HepG2 (cell line): Measurements from ENCODE around the gene SPAAR. TPM values are rescaled to one million over a fixed set of nuclear protein-coding genes. Genes with fewer than 3 reads are reported as not detected.
A peak's percentile ranks its signal among the peaks of the same experiment; 100 is the strongest.

Source experiments
- ATAC-seq: fragments of 200-7000 bp; cut with Tn5 transposase; 3 replicates; pipeline ENCODE4 v1.9.1; 2020; ENCODE audit warnings: mild to moderate bottlenecking, moderate library complexity
- Bru-seq: library from RNA; stranded (reverse); fragments of 400-500 nt; gene quantifications from one replicate; lab custom pipeline; 2021; lab: Mats Ljungman, UMichigan
- BruChase-seq, 2 experiments: library from RNA; stranded (reverse); fragments of 400-500 nt; gene quantifications; one replicate each; lab custom pipeline; 2021; lab: Mats Ljungman, UMichigan
- BruUV-seq: library from RNA; stranded (reverse); fragments of 400-500 nt; replicated peaks from 2 replicates; lab custom pipeline; 2021; lab: Mats Ljungman, UMichigan
- CTCF ChIA-PET: fragments of 300-600 bp; formaldehyde crosslinking; extraction: SDS; loops from one replicate; lab custom pipeline; 2021; ENCODE audit warnings: low total read pairs, inconsistent platforms, low intra/inter-chr PET ratio; lab: Yijun Ruan, JAX
- POLR2A ChIA-PET: fragments of 350-600 bp; sonication (Branson Sonifier 250); formaldehyde crosslinking; loops from one replicate; lab custom pipeline; 2020; ENCODE audit warnings: antibody characterized with exemption, inconsistent platforms; lab: Yijun Ruan, JAX
- DNase-seq: peaks from one replicate; pipeline ENCODE4 v3.0.0-alpha.2; 2015; ENCODE audit warnings: low spot score
- FAIRE-seq: peaks from 3 replicates; lab custom pipeline; 2011; peaks lifted over from hg19 to GRCh38; lab: Jason Lieb, UNC
- H2AFZ ChIP-seq: one replicate; pipeline ENCODE4 v1.6.1; 2011; ENCODE audit warnings: low read length, inconsistent platforms
- H3K27ac ChIP-seq: fragments of 300-600 bp; 3 replicates; pipeline ENCODE4 v1.8.0; 2011; ENCODE audit warnings: mixed run types, mild to moderate bottlenecking, mixed read lengths, low read length, inconsistent platforms; ENCODE audit not compliant: insufficient read depth; ENCODE audit errors: extremely low read length
- H3K27me3 ChIP-seq, 2 experiments: fragments of 200-600 bp in 1 of 2; 2 replicates in 1 of 2; 3 replicates in 1 of 2; pipeline versions ENCODE4 v1.6.0 to v1.8.0; 2011; ENCODE audit warnings: low read length in 2 of 2, mild to moderate bottlenecking in 2 of 2, moderate library complexity in 2 of 2, inconsistent platforms in 1 of 2; ENCODE audit not compliant: insufficient read depth in 2 of 2, control insufficient read depth in 1 of 2
- H3K36me3 ChIP-seq, 2 experiments: fragments of 200-600 bp in 1 of 2; replicated peaks in 1 of 2; 2 replicates in 1 of 2; 3 replicates in 1 of 2; pipeline versions ENCODE4 v1.5.1 to v1.8.0; 2011; ENCODE audit warnings: low read length in 2 of 2, inconsistent platforms in 1 of 2; ENCODE audit not compliant: insufficient read depth in 2 of 2, control insufficient read depth in 1 of 2
- H3K4me1 ChIP-seq: 2 replicates; pipeline ENCODE4 v1.5.1; 2012; ENCODE audit warnings: low read length, inconsistent platforms; ENCODE audit not compliant: insufficient read depth
- H3K4me2 ChIP-seq: 2 replicates; pipeline ENCODE4 v1.6.0; 2011; ENCODE audit warnings: low read depth, low read length, inconsistent platforms
- H3K4me3 ChIP-seq, 3 experiments: fragments of 200-600 bp in 1 of 3; sonication (generic), shearing (Covaris generic) in 1 of 3; replicated peaks in 1 of 3; 2 replicates each; pipeline ENCODE4 v1.5.1; 2011 to 2016; ENCODE audit warnings: low read length in 3 of 3, inconsistent platforms in 2 of 3, low read depth in 2 of 3, mild to moderate bottlenecking in 2 of 3, control low read depth in 1 of 3, mixed read lengths in 1 of 3; ENCODE audit not compliant: insufficient read depth in 1 of 3
- H3K79me2 ChIP-seq: one replicate; pipeline ENCODE4 v1.6.1; 2011; ENCODE audit warnings: low read length, inconsistent platforms; ENCODE audit not compliant: insufficient read depth
- H3K9ac ChIP-seq: 2 replicates; pipeline ENCODE4 v1.6.0; 2011; ENCODE audit warnings: mild to moderate bottlenecking, low read depth, low read length, inconsistent platforms; ENCODE audit not compliant: insufficient read depth
- H3K9me3 ChIP-seq: 2 replicates; pipeline ENCODE4 v1.5.1; 2012; ENCODE audit warnings: mild to moderate bottlenecking, low read length
- H4K20me1 ChIP-seq: 2 replicates; pipeline ENCODE4 v1.6.0; 2011; ENCODE audit warnings: inconsistent platforms, mild to moderate bottlenecking, low read length, moderate library complexity; ENCODE audit not compliant: insufficient read depth
- BCL3 ChIP-seq: sonication (generic); formaldehyde crosslinking; IDR thresholded peaks from 2 replicates; pipeline ENCODE4 v1.5.1; 2020; ENCODE audit warnings: mild to moderate bottlenecking, missing genetic modification reagents, moderate library complexity
- BORCS8-MEF2B ChIP-seq: sonication (generic); formaldehyde crosslinking; IDR thresholded peaks from 2 replicates; pipeline ENCODE4 v1.8.0; 2022; ENCODE audit warnings: mild to moderate bottlenecking, missing genetic modification reagents
- CCAR2 ChIP-seq: fragments of 200-400 bp; formaldehyde crosslinking; optimal IDR thresholded peaks from 2 replicates; pipeline ENCODE3; 2018; ENCODE audit warnings: low read depth, mild to moderate bottlenecking, low read length, moderate library complexity
- CEBPZ ChIP-seq: IDR thresholded peaks from 2 replicates; pipeline ENCODE4 v1.6.1; 2012; ENCODE audit warnings: low read length, improper control_type of control experiment
- FOXA3 ChIP-seq: IDR thresholded peaks from 2 replicates; pipeline ENCODE4 v1.6.1; 2016; ENCODE audit warnings: missing genetic modification reagents, missing compliant biosample characterization
- GATAD1 ChIP-seq: IDR thresholded peaks from 2 replicates; pipeline ENCODE4 v1.6.1; 2016; ENCODE audit warnings: missing genetic modification reagents, missing compliant biosample characterization
- MAF1 ChIP-seq: sonication (generic); formaldehyde crosslinking; IDR thresholded peaks from 2 replicates; pipeline ENCODE4 v1.5.0; 2020; ENCODE audit warnings: missing genetic modification reagents, borderline replicate concordance
- TRIM22 ChIP-seq: fragments of 450-650 bp; IDR thresholded peaks from 2 replicates; pipeline ENCODE4 v1.6.1; 2017
- ZEB1 ChIP-seq: IDR thresholded peaks from 2 replicates; pipeline ENCODE4 v1.6.1; 2012; ENCODE audit warnings: mild to moderate bottlenecking, low read depth, inconsistent platforms; ENCODE audit not compliant: insufficient replicate concordance
- ZFAT ChIP-seq: sonication (generic); formaldehyde crosslinking; conservative IDR thresholded peaks from 2 replicates; pipeline ENCODE4 v1.8.1; 2023; ENCODE audit warnings: missing genetic modification reagents, inconsistent platforms
- ZNF121 ChIP-seq: sonication (generic); formaldehyde crosslinking; IDR thresholded peaks from 2 replicates; pipeline ENCODE4 v1.5.0; 2020; ENCODE audit warnings: mild to moderate bottlenecking, missing genetic modification reagents
- ZNF207 ChIP-seq: fragments of 450-650 bp; IDR thresholded peaks from 2 replicates; pipeline ENCODE4 v1.6.1; 2016; ENCODE audit warnings: antibody characterized with exemption, borderline replicate concordance
- ZNF549 ChIP-seq: sonication (generic); formaldehyde crosslinking; IDR thresholded peaks from 2 replicates; pipeline ENCODE4 v1.5.0; 2020; ENCODE audit warnings: missing genetic modification reagents
- ZSCAN30 ChIP-seq: sonication (generic); formaldehyde crosslinking; IDR thresholded peaks from 2 replicates; pipeline ENCODE4 v1.5.0; 2020; ENCODE audit warnings: mild to moderate bottlenecking, missing genetic modification reagents
- WGBS: methylation state at CpG from one replicate; pipeline ENCODE4 v1.1.6; 2017; ENCODE audit warnings: low lambda C conversion rate; 5-methylcytosine and 5-hydroxymethylcytosine counted together
- in situ Hi-C: cut with HindIII; loops from 2 replicates; pipeline ENCODE4 v1.10.0; 2017; ENCODE audit warnings: low pct_unique_long_range_greater_than_20kb; ENCODE audit not compliant: extremely low pct_ligation_motif_present
- intact Hi-C: fragments of 100-400 bp; cut with micrococcal nuclease; formaldehyde crosslinking; loops from one replicate; pipeline ENCODE4 v1.10.0; 2022; ENCODE audit not compliant: unreplicated experiment
- long read RNA-seq, 2 experiments: library from RNA in 1 of 2; library from polyadenylated mRNA in 1 of 2; stranded (forward) in 1 of 2; unstranded in 1 of 2; transcript quantifications; one replicate each; pipeline ENCODE4 v2.0.0, GENCODE V29; 2019 to 2022
- polyA minus RNA-seq, 3 experiments: library from RNA; depleted of rRNA, polyadenylated mRNA; stranded (reverse); fragments of >200 nt; gene quantifications; 2 replicates each; pipeline ENCODE4 v1.2.3, GENCODE V29; 2011; ENCODE audit warnings: low replicate concordance in 1 of 3
- polyA plus RNA-seq, 8 experiments: library from polyadenylated mRNA; depleted of rRNA in 3 of 8; stranded (reverse) in 7 of 8; unstranded in 1 of 8; fragments of >200 nt; fragmentation: Illumina TruSeq in 4 of 8; extraction: Trizol in 4 of 8; gene quantifications; 2 replicates each; pipeline versions ENCODE4 v1.2.1 to v1.2.3, GENCODE V29; 2011 to 2016; ENCODE audit warnings: low read depth in 4 of 8, missing spikeins in 1 of 8, mixed read lengths in 1 of 8; ENCODE audit not compliant: insufficient read depth in 1 of 8
- total RNA-seq, 5 experiments: library from RNA; depleted of rRNA; stranded (reverse); fragments of >200 nt; fragmentation: Illumina TruSeq; extraction: Trizol; gene quantifications; 2 replicates each; pipeline ENCODE4 v1.2.3, GENCODE V29; 2016; ENCODE audit warnings: low read depth in 1 of 5

Gene SPAAR
- 0.07 TPM in 1 of 2 replicates, not detected in the other for total RNA-seq (2016; rRNA removed; fragmentation: Illumina TruSeq; extraction: Trizol)
- not detected in 2 replicates for total RNA-seq (2016; cell fraction: cytosol; rRNA removed; fragmentation: Illumina TruSeq; extraction: Trizol; ENCODE audit: low read depth)
- total RNA-seq (2016; cell fraction: insoluble cytoplasmic fraction; rRNA removed; fragmentation: Illumina TruSeq; extraction: Trizol) = not detected in 2 replicates
- total RNA-seq (2016; cell fraction: membrane; rRNA removed; fragmentation: Illumina TruSeq; extraction: Trizol) = not detected in 2 replicates
- not detected in 2 replicates for total RNA-seq (2016; cell fraction: nucleus; rRNA removed; fragmentation: Illumina TruSeq; extraction: Trizol)
- not detected in 2 replicates for polyA plus RNA-seq (2011; rRNA removed)
- not detected in 2 replicates for polyA plus RNA-seq (2011; cell fraction: cytosol; rRNA removed)
- polyA plus RNA-seq (2011; cell fraction: nucleus; rRNA removed) = not detected in 2 replicates
- not detected in 2 replicates for polyA plus RNA-seq (2012)
- not detected in 2 replicates for polyA plus RNA-seq (2016; cell fraction: cytosol; fragmentation: Illumina TruSeq; extraction: Trizol; ENCODE audit: low read depth)
- polyA plus RNA-seq (2016; cell fraction: insoluble cytoplasmic fraction; fragmentation: Illumina TruSeq; extraction: Trizol; ENCODE audit: low read depth) = not detected in 2 replicates
- not detected in 2 replicates for polyA plus RNA-seq (2016; cell fraction: membrane; fragmentation: Illumina TruSeq; extraction: Trizol; ENCODE audit: low read depth)
- polyA plus RNA-seq (2016; cell fraction: nucleus; fragmentation: Illumina TruSeq; extraction: Trizol; ENCODE audit: insufficient read depth, low read depth) = not detected in 2 replicates
- 0.21 TPM in 1 of 2 replicates, not detected in the other for polyA minus RNA-seq (2011; rRNA and poly(A)+ RNA removed; ENCODE audit: low replicate concordance)
- polyA minus RNA-seq (2011; cell fraction: cytosol; rRNA and poly(A)+ RNA removed) = not detected in 2 replicates
- polyA minus RNA-seq (2011; cell fraction: nucleus; rRNA and poly(A)+ RNA removed) = not detected in 2 replicates
- Bru-seq, nascent RNA = not detected
- BruChase-seq, experiment 1, labeled RNA remaining after a 6-hour chase = percentile 19 among the genes with signal in this experiment
- not detected for BruChase-seq, experiment 2, labeled RNA remaining after a 2-hour chase
- long read RNA-seq, experiment 1 = 0 reads
- long read RNA-seq, experiment 2 = 0 reads

- Histone ChIP-seq H3K36me3 (no peaks in the 10 kb centered on the region), H2AFZ (no peak within 1 kb of the TSS), H3K9ac (no peak within 1 kb of the TSS), H3K27ac (no peak within 1 kb of the TSS), H3K4me2 (peak within 1 kb of the TSS; percentile 96), H3K4me1 (peaks cover 81% of the 10 kb centered on the region), H4K20me1 (no peaks in the 10 kb centered on the region), H3K79me2 (no peaks in the 10 kb centered on the region), H3K9me3 (no peaks in the 10 kb centered on the region), H3K4me3 (peak within 1 kb of the TSS; percentile 14 to 67 (median 35); a peak in 5 of 6 replicates), H3K27me3 (peaks cover 0 to 15% of the 10 kb centered on the region in 2 experiments; a peak in 2 of 5 replicates)
- BruUV-seq = no TSS peak
- ChIA-PET POLR2A (no interaction called here), CTCF (no interaction called here)
- no peak for DNase-seq
- intact Hi-C loops (no loop called here), in situ Hi-C loops (no loop called here)
- FAIRE-seq = no peak
- no peak for ATAC-seq
- 76% methylated on average over 11 of the region's 11 CpGs for WGBS
- TF ChIP-seq BCL3 (CRISPR knock-in tag) (no peak), FOXA3 (CRISPR knock-in tag) (no peak), CCAR2 (no peak), ZNF207 (no peak), MAF1 (CRISPR knock-in tag) (no peak), ZNF121 (CRISPR knock-in tag) (no peak), ZNF549 (CRISPR knock-in tag) (no peak), ZSCAN30 (CRISPR knock-in tag) (no peak), CEBPZ (no peak), ZEB1 (no peak), TRIM22 (no peak), ZFAT (CRISPR knock-in tag) (no peak), GATAD1 (CRISPR knock-in tag) (no peak), BORCS8-MEF2B (CRISPR knock-in tag) (no peak)
Observed at GRCh38 chr9:35909274-35909673, at the start of gene SPAAR. TSS of gene SPAAR (plus strand) at chr9:35909490. CDS start at chr9:35910464, 974 bp downstream.
